ENCODE data around the gene RTBDN.
"Not testable (repeated sequence)": the region's sequence is repeated elsewhere in the genome, so short reads cannot be mapped to it uniquely, and the experiment has no call there.

RTBDN gene

DNA sequence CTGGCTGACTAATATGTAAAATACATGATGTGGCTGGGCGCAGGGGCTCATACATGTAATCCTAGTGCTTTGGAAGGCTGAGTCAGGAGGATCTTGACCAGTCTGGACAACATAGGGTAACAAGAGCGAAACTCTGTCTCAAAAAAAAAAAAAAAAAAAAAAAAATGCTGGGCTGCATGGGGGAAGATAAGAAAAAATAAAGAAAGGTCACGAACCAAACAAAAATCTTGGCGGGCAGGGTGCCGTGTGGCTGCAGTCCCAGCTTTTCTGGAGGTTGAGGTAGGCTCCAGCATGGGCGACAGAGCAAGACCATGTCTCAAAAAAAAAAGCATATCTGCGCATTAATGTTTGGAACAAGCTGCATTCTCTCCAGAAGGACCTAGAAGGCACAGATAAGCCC lies 19.3 kb downstream of the RTBDN start:
- DNase-seq, result no peak

DNA sequence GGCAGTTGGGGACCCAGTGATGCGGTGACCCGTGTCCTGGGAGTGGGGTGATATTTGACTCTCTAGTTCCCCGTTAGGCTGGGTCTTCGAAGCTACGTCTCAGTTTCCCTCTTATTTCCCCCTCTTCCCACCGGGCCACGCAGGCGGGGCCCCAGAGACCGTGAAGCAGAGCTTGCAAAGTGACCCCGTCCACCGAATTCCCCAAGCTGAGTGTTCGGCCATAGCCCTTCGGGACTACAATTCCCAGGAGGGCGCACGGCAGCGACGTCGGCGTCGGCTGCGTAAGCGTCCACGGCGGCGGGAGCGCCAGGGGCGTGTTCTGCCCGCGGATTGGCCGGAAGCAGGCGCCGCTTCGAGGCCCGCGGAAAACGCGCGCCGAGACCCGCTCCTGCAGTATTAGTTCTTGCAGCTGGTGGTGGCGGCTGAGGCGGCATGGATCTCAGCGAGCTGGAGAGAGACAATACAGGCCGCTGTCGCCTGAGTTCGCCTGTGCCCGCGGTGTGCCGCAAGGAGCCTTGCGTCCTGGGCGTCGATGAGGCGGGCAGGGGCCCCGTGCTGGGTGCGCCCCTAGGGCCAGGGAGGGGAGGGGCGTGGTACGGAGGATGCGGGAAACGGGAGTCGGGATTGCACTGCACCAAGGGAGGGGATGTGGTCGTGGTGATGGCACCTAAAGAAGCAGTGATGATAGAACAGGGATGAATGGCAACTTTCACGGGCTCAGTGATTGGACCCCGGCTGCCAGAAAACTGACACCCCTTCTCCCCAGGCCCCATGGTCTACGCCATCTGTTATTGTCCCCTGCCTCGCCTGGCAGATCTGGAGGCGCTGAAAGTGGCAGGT lies 27.9 kb downstream of the RTBDN start, which contains the start of gene RNASEH2A:
Gene RNASEH2A (plus strand): TSS at position 343 of the 840 bp plus-strand sequence. CDS start 90 bp downstream, at position 433.
- DNase-seq, result peak; percentile 88

DNA sequence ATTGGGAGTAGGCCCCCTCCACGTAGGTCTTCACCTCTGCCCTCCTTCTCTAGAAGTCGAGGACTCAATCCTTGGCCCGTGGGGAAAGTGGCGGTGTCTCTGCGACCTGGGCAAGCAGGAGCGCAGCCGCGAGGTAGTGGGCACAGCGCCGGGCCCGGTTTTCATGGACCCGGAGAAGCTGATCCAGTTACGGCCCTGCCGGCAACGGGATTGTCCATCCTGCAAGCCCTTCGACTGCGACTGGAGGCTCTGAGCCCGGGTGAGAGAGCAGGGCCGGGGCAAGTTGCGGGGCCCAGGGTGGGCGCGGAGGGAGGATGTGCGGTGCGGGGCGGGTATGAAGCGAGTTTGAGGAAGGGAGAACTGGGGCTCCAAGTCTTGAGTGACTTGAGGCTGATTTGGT lies 30.3 kb downstream of the RTBDN start:
- no peak for DNase-seq

DNA sequence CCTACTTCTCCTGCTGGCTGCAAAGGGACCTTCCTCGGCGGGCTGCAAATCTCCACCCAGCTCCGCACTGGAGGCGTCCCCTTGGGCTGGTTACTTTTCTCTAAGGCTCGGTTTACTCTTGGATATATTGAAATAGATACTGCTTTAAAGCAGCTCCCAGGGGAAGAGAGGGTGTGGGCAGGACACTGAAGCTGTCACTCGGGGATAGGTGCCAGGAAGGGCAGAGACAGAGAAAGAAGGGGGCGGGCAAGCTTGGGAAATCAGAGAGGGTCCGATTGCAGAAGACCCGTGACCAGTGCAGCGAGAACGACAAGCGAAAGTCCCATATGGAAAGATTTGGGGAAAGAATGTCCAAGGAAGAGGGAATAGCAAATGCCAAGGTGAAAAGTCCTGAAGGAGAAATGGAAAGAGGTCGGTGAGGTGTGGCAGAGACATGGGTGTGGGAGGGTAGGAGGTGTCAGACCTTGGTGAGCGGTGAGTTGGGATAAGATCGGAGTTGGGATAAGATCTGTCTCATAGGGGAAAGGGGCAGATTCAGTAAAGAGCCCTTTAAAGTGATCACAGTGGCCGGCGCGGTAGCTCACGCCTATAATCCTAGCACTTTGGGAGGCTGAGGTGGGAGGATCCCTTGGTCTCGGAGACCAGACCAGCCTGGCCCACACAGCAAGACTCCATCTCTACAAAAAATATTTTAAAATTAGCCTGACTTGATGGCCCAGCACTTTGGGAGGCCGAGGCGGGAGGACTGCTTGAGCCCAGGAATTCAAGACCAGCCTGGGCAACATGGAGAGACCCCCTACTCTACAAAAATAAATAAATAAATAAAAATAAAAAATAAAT lies 31.9 kb downstream of the RTBDN start:
- no peak for DNase-seq

- peak; percentile 83 for DNase-seq
Measured at GRCh38 chr19:12801466-12802266, 32.7 kb downstream of the RTBDN start, which contains the start of the genes PRDX2 and THSD8. Gene PRDX2, minus strand, starts transcription at chr19:12801800. Its CDS starts 539 bp downstream, at chr19:12801261. Gene THSD8, plus strand, starts transcription at chr19:12802069. Its CDS starts 3 bp downstream, at chr19:12802072.

DNA sequence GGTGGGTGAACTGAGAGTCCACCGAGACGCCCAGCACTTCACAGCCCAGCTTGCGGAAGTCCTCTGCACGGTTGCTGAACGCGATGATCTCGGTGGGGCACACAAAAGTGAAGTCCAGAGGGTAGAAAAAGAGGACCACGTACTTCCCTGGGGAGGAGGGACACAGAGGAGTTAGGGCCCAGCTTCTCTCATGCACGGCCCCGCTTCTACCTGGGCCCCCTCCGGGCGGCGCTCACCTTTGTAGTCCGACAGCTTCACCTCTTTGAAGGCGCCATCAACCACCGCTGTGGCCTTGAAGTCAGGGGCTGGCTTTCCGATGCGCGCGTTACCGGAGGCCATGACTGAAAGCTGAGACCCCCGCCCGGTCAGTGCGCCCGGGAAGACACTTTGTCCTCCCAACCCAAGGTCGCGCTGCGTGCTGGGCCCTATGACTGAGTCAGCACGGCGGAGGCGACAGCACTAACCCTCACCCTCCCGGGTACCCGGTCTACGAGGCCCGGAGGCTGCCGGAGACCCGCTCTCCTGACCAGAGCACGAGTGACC lies 33.4 kb downstream of the RTBDN start:
- no peak for DNase-seq

DNA sequence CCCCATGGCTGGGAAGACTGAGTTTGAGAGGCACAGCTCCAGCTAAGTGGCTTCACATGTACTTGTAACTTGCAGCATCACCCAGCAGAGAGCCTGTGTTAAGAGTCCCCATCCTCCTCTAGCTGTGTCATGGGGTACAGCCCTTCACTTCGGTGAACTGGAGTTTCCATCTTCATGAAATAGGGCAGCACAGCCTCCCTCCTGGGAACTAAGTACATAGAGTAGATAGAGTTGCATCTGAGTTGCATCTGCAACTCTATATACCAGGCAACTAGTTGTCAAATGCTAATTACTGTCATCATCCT lies 34.0 kb downstream of the RTBDN start:
- DNase-seq, result no peak

GRCh38 chr19:12799742-12800465 lies 34.5 kb downstream of the RTBDN start:
- DNase-seq, result no peak

GRCh38 chr19:12797607-12798006 lies 36.8 kb downstream of the RTBDN start:
- not testable (repeated sequence) for DNase-seq

DNA sequence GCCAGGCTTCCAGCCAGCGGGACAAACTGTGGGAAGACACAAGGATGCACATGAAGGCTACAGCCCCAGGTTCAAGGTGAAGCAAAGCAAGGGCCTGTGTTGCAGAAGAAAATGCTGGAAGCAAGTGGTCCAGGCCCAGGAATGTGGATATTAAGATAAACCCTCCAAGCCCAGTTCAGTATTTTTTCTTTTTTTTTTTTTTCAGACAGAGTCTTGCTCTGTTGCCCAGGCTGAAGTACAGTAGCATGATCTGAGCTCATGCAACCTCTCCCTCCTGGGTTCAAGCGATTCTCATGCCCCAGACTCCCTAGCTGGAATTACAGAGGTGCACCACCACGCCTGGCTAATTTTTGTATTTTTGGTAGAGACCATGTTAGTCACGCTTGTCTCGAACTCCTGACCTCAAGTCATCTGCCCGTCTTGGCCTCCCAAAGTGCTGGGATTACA lies 37.2 kb downstream of the RTBDN start:
- DNase-seq, result no peak

DNA sequence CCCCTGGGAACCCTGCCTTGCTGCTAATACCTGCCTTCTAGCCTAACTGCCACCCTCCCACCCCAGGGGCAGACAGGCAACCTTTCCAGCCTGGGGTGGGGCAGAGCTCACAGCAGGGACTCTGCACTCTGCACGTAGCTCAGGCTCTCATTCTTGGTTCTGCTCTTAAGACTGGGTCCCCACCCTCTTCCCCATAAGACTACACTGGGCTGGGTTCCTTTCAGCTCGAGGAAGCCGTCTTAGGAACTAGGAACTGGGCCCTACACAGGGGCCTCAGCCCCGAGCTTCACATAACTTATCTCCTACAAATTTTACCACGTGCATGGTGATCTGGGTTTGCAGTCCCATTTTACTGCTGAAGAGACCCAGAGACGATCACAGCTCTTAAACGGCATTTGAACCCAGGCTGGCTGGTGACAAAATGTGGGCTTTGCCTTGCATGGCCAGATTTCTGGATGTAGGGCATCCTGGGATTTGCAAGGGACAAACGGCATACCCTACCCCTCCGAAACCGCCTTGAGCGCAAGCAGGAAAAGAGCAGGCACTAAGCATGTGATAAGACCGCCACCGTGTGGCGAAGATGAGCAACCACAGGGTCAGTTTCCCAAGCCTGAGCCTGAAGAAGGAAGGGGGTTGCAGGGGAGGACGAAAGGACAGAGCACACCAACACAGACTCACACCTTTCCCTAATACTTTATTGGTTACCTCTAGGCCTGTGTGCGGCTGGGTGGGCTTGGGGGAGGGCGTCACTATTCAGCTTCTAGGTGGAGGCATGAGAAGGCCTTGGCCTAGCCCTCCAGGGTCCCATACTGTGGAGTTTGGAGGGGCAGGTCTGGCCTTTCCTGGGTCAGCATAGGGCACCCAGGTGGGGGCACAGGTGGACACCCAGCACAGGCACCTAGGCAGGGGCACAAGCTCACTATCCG lies 38.0 kb downstream of the RTBDN start:
- peak; percentile 84 for DNase-seq

- peak; percentile 53 for DNase-seq
Measured at GRCh38 chr19:12794971-12795381, 39.4 kb downstream of the RTBDN start.

GRCh38 chr19:12794196-12794941 lies 40.0 kb downstream of the RTBDN start:
- peak; percentile 65 for DNase-seq

DNA sequence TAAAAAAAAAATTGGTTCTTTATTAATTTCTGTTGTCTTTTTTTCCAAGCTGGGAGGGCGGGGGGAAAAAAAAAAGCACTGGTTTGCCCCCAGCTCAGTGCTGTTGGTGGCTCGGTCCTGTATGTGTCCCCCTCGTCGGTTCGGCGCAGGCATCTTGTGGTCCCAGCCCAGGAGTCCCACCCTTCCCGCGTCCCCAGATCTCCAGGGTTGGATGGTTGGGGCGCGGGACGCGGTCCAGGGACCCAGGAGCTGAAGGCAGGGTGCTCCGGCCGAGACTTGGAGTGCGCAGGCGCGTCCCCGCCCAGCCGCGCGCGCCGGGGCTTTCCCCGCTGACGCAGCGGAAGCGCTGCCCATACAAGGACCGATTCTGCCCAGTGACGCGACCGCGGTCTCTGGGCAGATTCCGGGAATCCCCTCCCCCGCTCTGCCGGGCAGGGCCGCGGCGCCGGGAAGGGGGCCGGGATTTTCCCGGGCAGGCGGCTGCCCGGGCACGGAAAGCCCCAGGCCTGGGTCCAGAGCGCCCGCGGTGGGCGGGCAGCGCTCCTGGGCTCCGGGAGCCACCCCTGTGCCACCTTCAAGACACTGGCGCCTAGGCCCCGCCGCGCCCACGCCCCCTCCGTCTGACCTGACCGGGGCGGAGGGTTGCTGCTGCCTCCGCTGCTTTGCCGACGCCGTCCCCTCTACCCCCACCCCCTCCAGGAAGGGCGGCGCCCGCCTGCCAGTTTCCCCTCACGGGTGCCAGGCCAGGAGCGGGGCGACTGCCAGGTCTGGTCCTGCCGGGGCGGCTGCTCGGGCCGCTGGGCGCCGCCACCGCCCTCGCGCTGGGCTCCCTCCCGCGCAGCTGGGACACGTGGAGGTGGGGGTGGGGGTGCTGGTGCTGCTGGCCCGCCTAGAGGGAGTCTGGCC lies 40.8 kb downstream of the RTBDN start:
- peak; percentile 97 for DNase-seq

DNA sequence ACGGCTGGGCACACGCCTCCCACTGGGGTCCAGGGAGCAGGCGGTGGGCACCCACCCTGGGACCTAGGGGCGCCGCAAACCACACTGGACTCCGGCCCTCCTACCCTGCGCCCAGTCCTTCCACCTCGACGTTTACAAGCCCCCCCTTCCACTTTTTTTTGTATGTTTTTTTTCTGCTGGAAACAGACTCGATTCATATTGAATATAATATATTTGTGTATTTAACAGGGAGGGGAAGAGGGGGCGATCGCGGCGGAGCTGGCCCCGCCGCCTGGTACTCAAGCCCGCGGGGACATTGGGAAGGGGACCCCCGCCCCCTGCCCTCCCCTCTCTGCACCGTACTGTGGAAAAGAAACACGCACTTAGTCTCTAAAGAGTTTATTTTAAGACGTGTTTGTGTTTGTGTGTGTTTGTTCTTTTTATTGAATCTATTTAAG lies 41.5 kb downstream of the RTBDN start:
- DNase-seq, result no peak

DNA sequence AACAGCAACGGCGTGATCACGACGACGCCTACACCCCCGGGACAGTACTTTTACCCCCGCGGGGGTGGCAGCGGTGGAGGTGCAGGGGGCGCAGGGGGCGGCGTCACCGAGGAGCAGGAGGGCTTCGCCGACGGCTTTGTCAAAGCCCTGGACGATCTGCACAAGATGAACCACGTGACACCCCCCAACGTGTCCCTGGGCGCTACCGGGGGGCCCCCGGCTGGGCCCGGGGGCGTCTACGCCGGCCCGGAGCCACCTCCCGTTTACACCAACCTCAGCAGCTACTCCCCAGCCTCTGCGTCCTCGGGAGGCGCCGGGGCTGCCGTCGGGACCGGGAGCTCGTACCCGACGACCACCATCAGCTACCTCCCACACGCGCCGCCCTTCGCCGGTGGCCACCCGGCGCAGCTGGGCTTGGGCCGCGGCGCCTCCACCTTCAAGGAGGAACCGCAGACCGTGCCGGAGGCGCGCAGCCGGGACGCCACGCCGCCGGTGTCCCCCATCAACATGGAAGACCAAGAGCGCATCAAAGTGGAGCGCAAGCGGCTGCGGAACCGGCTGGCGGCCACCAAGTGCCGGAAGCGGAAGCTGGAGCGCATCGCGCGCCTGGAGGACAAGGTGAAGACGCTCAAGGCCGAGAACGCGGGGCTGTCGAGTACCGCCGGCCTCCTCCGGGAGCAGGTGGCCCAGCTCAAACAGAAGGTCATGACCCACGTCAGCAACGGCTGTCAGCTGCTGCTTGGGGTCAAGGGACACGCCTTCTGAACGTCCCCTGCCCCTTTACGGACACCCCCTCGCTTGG lies 42.1 kb downstream of the RTBDN start:
- DNase-seq, result peak; percentile 75

DNA sequence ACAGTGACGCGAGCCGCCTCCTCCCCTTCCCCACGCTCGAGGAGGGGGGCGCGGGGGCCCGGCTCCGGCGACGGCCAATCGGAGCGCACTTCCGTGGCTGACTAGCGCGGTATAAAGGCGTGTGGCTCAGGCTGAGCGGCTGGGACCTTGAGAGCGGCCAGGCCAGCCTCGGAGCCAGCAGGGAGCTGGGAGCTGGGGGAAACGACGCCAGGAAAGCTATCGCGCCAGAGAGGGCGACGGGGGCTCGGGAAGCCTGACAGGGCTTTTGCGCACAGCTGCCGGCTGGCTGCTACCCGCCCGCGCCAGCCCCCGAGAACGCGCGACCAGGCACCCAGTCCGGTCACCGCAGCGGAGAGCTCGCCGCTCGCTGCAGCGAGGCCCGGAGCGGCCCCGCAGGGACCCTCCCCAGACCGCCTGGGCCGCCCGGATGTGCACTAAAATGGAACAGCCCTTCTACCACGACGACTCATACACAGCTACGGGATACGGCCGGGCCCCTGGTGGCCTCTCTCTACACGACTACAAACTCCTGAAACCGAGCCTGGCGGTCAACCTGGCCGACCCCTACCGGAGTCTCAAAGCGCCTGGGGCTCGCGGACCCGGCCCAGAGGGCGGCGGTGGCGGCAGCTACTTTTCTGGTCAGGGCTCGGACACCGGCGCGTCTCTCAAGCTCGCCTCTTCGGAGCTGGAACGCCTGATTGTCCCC lies 42.9 kb downstream of the RTBDN start, which contains the start of gene JUNB:
Gene JUNB (plus strand): TSS at position 142 of the 706 bp plus-strand sequence. CDS start 286 bp downstream, at position 428.
- DNase-seq, result peak; percentile 99

Data from CD4-positive, alpha-beta T cell treated with Interleukin-21 for 1 hour (primary cell).